Measurements from ENCODE around the gene LRRC42.

Gene LRRC42, protein sequence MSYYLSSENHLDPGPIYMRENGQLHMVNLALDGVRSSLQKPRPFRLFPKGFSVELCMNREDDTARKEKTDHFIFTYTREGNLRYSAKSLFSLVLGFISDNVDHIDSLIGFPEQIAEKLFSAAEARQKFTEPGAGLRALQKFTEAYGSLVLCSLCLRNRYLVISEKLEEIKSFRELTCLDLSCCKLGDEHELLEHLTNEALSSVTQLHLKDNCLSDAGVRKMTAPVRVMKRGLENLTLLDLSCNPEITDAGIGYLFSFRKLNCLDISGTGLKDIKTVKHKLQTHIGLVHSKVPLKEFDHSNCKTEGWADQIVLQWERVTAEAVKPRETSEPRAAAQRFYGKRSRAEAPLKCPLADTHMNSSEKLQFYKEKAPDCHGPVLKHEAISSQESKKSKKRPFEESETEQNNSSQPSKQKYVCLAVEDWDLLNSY

DNA sequence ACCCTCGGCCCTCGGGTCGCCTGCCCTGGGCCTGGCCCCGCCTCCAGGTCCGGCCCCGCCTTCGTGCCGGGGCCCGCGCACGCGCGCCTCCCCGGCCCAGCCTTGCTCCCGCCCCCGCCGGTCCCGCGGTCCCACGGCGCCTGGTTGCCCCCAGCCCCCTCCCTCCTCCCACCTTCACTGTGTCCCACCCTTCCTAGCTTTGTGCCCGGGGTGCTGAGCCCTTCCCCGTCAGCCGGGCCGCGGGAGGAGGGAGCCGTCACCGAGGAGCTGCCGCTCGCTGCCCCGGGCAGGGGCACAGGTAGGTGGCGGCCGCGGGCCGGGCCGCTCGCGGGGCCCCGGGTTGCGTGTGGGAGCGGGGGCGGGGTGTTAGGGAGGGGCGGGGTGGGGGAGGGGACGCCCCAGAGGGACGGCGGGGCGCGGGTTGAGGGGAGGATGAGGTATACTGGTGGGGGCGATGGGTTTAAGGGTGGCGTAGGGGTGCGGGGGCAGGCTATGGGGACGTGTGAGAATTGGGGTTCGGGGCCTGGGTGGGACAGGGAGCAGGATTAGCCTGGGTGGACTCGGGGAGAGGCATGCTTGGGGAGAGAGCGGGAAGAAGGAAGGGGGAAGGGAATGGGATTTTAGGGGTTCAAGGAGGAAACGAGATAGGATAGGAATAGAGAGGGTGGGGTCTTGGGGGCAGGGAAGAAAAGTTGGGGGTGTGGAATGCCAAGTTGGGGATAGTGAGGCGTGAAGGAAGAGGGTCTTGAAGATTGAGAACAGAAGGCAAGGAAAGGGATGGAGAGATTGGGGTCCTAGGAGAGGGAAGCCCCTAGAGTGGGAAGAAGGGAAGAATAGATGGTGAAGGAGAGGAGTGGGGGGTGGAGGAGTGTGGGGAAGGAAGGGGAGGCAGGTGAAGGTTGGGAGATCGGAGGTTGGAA lies at the start of gene LRRC42:
TSS of gene LRRC42 (plus strand) at position 99 of the 920 bp plus-strand sequence. CDS start 5,650 bp downstream, outside the sequence.
- no peak for DNase-seq

DNA sequence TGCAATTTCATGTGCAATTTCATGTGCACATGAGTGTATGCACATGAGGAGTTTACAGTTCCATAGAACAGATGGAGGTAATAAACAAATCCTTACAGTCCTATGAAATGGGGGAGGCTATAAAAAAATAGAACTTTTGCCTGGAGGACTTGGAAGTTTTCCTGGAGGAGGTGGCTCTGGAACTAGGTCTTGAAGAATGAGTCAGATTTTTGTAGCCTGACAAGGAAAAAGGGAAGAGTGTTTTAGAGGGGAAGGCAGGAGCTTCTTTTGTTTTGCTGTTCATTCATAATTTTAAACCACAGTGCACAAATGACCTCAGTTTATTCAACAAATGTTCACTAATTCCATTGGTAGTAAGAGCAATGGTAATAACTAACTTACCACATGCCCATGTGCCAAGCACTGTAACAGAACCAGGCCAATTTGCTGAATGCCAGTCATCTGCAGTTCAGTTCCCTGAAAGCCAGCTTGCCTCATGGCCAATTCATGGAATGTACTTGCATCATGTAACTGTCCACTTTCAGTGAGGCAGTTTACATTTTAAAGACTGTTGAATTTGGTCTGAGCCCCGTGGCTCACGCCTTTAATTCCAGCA lies 49.4 kb upstream of the LRRC42 start:
- DNase-seq = no peak

GRCh38 chr1:53899206-53899628 lies 46.9 kb upstream of the LRRC42 start:
- no peak for DNase-seq

DNA sequence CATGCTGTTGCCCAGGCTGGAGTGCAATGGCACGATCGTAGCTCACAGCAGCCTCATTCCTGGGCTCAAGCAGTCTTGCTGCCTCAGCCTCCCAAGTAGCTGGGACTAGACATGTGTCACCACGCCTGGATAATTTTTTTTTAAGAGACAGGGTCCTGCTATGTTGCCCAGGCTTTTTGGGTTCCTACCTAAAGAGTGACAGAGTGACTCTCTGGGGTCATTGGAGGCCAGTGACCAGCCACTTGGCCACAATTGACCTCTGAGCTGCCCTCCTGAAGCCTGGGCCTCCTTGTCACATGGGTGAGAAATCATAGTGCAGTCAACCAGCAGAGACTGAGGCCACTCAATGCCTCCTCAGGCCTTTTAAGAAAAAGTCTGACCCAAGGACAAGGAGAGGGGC lies 46.4 kb upstream of the LRRC42 start:
- DNase-seq = no peak

DNA sequence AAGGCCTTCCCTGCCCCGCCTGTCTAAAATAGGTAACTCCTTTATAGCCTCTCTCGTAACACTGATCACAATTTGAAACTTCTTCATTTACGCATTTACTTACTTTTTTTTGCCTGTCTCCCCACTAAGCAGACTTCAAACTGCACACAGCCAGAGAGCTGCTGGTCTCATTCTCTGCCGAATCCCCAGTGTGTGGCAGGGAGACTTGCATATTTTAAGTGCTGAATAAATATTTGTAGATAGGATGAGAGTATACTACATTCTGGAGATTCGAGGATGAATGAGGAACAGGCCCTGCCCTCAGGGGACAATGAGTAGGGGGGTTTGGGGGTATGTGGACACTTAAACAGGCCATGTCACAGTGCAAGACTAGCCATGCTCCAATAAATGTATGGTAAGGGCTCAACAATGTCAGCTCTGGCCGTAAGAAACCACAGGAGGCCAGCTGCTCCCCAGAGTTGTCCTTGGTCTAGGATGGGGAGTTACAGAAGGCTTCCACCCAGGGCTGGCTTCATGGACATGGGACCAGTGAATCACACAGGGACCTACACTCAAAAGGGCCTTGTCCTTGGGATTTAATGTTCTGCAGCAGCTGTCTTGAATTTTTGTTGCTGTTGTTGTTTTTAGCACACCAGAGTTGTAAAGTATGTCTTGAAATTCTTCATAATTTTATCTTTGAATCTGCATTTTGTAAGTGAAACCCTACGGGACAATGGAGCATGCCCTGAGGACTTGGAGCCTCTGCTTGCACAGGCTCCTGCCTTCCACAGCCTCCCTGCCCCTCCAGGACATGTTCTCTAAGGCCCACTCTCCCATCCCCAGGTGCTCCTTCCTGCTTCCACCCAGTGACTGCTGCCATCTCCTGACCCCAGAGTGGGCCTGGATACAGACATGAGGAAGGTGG lies 43.7 kb upstream of the LRRC42 start:
- DNase-seq = no peak

GRCh38 chr1:53905509-53905908 lies 40.6 kb upstream of the LRRC42 start:
- DNase-seq = no peak

- DNase-seq = no peak
Measured at GRCh38 chr1:53906121-53906520, 40.0 kb upstream of the LRRC42 start.

DNA sequence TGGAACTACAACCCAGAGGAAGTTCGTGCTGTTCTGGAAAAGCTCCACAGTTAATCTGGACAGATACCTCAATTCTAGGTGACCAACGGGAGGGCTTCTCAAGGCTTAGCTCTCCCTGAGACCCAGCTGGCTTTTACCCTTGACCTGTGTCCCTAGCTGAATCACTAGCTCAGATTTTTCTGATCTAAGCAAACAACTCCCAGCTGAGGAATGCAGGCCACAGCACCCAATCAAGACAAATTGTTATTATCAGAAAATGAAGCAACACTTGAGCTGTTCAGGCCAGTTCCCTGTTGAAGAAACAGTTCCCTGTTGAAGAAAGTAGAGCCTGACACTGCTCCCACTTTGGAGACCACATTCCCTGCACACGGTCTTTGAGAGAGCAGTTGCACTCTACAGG lies 36.2 kb upstream of the LRRC42 start:
- no peak for DNase-seq

GRCh38 chr1:53911442-53911841 lies 34.7 kb upstream of the LRRC42 start:
- no peak for DNase-seq

DNA sequence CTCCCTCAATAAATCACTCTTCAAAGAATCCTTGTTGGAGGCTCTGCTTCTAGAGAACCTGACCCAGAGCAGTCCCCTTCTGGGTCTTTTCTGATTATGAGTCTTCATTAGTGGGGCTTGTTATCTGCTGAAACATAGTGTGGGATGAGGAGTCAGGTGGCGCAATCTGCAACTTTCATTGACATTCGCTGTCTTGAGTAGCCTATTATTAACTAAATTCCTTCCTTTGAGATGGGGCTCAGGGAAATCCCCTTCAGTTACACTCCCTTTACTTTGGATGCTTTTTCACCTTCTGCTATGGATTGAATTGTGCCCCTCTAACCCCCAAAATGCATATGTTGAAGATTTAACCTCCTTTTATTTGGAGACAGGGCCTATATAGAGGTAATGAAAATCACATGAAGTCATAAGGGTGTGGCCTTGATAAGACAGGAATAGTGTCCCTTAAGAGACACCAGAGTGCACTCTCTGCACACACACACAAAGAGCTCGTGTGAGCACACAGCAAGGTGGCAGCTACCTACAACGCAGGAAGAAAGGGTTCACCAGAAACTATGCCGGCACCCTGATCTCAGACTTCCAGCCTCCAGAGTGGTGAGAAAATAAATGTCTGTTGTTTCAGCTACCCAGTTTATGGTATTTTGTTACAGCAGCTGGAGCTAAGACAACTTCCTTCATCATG lies 32.7 kb upstream of the LRRC42 start:
- DNase-seq = no peak

DNA sequence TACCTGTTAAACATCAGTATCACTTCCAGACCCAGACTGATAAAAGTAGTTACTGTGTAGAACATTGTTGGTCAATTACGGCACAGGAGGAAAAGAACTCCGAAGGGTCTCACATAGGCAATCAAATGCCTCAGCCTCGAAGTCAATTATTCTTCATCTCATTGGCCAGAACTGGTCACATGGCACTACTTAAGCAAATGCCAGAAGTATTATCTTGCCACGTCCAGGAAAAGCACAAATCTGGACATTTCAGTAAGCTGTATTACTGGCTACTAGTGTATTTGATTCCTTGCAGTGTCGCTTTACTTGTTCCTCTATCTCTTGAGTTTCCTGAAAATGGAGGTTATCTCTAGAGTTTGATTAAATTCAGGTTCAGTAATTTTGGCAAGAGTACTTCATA lies 27.8 kb upstream of the LRRC42 start:
- no peak for DNase-seq

DNA sequence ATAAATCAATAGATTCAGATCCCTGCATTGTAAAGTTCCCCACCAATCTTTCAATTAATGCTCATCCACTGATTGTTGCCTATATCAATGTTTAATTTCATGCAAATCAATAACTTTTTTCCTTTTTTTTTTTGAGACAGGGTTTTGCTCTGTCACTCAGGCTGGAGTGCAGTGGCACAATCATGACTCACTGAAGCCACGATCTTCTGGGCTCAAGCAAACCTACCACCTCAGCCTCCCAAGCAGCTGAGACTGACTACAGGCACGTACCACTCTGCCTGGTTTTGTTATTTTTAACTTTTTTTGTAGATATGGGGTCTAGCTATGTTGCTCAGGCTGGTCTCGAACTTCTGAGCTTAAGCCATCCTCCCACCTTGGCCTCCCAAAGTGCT lies 26.5 kb upstream of the LRRC42 start:
- DNase-seq = no peak

DNA sequence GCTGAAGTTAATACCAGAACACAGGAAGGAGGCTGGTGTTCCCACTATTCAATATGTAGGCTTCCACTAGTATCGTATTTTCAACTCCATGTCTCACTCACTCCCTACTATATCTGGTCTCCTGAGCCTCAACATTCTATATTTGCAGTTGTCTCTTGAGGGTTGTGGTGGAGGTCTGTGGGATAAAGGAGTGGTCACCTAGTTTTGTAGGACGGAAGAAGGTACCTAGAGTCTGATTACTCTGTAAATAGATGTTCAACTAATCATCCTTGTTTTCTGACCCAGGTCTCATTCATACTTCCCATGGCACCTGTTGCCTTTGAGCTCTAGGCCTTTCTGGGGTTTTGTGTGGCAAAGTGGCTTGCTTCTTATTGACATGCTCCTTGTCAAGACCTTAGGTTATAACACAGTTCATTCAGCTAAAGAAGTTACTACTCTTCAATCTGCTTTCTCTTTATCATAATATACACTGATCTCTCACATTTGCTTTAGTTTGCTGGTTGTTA lies 18.7 kb upstream of the LRRC42 start:
- DNase-seq = no peak

GRCh38 chr1:53929246-53929960 lies 16.7 kb upstream of the LRRC42 start:
- no peak for DNase-seq

DNA sequence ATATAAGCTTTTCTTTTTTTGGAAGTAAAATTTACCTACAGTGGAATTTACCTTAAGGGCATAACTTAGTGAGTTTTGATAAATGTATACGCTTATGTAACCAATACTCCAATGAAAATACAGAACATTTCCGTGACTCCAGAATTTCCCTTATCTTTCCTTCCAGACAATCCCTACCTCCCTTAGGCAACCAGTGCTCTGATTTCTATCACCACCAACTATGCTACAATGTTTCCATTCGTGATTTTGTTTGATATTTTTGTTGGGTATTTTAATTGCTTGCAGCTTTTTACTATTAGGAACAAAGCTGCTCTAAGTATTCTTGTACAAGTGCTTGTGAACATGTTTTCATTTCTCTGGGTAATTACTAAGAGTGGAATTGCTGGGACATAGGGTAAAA lies 15.2 kb upstream of the LRRC42 start:
- no peak for DNase-seq

DNA sequence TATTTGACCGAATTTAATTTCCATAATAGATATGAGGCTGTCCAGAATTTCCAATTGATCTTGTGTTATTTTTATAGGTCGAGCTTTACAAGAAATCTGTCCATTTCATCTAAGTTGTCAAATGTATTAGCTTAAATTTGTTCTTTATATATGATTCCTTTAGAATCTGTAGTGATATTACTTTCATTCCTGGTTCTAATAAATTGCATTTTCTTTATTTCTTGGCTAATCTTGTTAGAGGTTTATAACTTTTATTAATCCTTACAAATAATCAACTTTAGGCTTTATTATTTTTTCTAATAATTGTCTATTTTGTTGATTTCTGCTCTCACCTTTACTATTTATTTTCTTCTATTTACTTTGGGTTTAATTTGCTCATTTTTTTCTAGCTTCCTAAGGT lies 14.6 kb upstream of the LRRC42 start:
- no peak for DNase-seq

DNA sequence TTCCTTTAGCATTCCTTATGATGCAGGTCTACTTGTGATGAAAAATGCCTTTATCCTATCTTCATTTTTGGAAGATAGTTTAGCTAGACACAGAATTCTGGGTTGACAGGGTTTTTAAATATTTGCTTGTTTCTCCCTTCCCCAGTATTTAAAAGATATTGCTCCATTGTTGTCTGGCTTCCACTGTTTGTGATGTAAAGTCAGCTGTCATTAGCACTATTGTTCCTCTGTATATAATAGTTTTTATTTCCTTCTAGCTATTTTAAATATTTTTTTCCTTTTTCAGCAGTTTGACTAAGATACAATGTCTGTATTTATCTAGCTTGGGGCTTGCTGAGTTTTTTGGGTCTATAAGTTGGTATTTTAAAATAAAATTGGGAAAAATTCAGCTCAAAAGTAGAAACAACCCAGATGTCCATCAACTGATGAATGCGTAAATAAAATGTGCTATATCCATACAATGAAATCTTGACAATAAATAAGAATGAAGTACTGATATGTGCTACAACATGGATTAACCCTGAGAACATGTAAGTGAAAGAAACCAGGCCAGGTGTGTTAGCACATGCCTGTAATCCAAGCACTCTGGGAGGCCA lies 11.9 kb upstream of the LRRC42 start:
- no peak for DNase-seq

DNA sequence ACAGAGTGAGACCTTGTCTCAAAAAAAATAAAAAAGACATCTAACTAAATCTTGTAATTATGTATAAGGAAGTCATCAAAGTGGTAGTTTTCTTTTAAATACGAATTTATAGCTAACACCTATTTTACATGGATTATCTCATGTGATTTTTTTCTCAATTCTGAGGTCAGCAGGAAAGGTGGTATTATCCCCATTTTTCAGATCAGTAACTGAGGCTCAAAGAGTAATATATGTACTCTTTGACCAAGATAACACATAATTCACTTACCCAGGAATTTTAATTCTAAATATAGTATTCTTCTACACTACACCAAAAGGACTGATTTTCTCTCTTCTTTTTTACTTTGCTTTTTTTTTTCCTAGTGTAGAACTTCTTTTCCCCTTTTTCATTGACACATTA lies 9.7 kb upstream of the LRRC42 start:
- DNase-seq = no peak

DNA sequence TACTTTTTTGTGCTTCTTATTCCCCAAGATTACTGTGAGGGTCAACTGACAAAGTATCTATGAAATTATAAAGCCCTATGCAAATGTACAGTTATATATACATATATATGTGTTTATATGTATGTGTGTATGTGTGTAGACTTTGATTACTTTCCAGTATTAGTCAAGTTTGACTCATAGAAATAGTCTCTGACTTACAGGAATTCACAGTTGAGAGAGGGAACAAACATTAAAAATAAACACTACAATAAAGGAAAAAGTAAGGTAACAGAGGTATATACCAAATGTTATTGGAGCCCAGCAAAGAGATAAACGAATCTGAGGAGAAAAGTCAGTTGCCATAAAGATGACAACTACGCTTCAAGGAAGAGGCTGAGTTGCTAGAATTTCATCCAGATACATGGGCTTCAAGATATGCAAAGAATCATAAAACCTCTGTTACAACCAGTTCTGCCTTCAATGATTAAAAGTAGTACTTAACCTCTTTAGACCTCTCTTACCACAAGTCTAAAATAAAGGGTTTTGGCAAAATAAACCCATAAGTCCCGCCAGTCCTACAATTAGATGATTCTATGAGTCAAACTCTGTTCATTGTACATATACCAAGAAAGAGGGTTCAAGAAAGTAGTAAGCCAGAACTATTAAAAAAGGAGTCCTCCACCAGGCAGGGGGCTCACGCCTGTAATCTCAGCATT lies 7.9 kb upstream of the LRRC42 start:
- DNase-seq = no peak

All from activated T-cell treated with anti-CD3 and anti-CD28 coated beads for 4 hours (primary cell).